ENCODE data around the gene PAGE5.

Gene PAGE5, protein sequence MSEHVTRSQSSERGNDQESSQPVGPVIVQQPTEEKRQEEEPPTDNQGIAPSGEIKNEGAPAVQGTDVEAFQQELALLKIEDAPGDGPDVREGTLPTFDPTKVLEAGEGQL

DNA sequence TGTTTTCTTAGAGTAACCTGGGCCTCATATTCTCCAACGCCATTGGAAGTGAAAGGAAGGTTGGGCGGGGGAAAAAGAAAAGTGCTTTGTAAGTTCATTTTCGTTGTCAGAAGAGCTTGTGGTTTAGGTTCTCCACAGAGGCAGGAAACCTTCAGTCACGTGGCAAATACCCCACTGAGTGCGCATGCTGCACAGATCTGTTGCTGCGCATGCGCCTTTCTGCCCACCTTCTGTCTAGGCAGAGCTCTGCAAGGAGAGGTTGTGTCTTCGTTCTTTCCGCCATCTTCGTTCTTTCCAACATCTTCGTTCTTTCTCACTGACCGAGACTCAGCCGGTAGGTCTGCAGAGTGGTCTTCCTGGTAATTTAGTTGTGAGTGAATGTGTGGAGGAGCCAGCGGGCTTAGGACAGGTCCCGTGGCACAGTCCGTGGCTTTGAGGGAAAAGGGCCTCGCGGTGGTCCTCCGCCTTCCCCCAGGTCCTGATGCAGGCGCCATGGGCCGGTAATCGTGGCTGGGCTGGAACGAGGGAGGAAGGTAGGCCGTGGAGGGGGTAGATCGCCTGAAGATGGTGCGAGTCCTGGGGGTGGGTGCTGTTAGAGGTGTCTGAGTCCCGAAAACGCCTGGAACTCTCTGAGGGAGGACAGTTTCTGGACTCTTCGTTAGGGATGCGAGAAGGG is at the start of gene PAGE5:
PAGE5 (plus strand) TSS at position 228 of the 676 bp plus-strand sequence. CDS start 1,037 bp downstream, outside the sequence.
- DNase-seq: no peak

DNA sequence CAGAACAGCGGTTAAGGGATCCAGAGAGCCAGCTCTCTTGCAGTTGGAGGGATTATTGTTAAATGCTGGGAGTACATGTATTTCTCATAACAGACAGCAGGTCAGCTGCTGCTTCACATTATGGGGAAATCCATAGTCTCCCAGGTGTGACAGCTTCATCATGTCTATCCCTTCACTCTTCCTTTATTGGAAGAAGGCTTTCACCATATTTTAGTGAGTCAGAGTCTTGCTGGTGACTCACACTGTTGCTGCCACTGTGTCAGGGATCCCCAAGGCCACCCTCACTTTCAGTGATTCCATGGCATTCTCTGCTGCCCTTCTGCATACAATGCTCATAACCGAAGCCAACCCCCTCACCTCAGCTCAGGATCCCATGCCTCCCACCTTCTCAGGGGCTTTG is 32.9 kb upstream of the PAGE5 start:
- no peak for DNase-seq

DNA sequence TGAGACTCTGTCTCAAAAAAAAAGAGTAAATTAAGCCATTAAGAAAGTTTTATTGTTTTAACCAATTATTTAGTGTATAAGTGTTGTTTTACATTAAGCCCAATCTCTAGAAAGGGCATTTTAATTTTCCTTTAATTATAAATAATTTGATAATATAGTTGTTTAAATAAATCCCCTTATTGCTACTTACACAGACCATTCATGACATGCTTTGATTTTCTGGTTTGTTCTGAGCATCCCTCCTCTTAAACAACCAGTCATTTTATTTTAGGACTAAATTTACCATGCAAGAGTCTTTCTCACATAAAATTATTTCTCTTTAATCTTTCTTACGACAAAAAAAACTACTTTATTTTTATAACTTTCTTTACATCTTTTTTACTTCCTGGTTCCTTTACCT is 23.5 kb upstream of the PAGE5 start:
- DNase-seq: no peak

DNA sequence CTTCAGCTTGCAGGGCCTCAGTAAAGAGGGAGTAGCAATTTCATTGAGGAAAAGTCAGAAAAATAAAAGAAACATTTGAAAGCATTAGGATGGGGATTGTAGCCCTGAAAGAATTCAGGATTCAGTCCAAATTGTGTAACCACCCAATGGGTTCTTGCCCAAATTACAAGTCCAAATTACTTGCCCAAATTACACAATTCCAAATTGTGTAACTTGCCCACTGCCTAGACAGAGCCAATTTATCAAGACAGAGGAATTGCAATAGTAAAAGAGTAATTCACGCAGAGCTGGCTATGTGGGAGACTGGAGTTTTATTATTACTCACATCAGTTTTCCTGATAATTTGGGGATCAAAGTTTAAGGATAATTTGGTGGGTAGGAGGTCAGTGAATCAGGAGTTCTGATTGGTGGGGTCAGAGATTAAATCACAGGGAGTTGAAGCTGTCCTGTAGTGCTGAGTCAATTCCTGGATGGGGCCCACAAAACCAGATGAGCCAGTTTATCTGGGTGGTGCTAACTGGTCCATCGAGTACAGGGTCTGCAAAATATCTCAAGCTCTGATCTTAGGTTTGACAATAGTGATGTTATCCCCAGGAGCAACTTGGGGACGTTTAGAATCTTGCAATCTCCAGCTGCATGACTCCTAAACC is 18.1 kb upstream of the PAGE5 start:
- no peak for DNase-seq

DNA sequence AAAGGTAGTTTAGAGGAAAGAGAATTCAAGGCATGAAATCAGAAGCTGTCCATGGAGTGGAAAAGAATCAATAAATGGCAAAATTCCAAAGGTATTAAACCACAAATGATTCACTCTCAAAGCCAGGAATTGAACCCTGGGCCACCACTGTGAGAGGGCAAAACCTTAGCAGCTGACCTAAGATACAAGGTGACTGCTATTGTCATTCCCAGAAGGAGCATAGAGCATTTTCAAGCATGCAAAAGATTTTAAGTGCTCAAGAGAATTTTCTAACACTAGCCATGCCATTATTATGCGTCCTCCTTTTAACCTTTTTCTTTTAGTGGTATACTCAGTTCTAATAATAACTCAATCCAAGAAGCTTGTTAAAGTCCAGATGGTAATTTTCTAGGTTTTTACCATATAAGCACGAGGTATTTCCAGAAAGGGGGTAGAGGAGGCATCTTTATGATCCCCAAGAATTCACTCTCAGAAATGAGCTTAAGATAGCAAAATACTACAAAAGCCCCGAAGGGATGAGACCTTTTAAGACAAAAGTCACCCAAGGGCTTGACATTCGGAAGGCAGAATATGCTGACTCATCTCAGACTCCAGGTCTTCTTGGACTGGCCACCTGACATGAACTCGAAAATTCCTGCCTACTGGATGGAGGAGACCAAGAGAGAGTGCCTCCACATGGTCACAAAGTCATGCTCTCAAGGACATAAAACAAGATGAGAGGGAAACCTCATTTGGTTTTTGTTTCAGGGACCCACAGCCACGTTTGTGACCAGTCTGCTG is 13.8 kb upstream of the PAGE5 start:
- DNase-seq: no peak

DNA sequence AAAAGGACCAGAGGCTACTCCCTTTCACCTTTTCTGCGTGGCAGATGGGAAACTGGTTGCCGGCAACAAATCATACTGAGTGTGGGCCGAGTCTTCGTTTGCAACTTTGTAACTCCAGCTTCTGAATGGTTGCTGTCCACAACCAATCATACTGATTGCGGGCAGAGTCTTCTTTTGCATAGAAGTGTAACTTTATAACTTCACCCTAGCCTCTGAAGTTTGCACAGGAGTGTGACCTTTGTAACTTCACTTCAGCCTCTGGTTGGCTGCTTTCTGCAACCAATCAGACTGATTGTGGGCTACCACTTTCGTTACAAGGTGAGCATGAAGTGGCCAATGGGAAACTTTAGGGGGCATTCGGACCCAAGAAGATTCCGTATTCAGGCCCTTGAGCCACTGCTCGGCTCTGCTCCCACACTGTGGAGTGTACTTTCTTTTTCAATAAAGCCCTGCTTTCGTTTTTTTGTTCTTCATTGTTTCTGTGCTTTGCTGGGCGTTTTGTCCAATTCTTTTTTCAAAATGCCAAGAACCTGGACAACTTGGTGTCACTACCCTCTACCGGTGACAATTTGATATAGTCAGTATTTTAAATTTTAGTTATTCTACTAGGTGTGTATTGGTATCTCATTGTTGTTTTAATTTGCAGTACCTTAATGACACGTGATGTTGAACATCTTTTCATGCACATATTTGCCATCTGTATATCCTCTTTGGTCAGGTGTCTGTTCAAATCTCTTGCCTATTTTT is 9.0 kb upstream of the PAGE5 start:
- DNase-seq: no peak

DNA sequence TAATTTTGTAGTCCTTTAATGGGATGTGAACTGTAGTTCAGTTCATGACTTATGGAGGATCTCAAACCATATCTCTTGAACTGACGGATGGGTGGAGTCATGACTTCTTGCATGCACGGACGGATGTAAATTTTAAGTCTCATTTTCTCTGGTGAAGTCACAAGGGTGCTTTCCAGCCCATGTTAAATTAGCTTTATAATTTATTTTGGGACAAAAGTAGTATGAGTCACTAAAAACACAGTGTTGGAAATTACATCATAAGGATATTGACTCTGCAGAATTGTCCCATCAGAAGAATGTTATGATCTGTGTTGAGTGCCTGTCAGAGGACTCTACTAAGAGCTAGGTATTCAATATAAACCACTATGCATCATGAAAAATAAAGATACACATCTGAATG is 6.8 kb upstream of the PAGE5 start:
- DNase-seq: no peak

DNA sequence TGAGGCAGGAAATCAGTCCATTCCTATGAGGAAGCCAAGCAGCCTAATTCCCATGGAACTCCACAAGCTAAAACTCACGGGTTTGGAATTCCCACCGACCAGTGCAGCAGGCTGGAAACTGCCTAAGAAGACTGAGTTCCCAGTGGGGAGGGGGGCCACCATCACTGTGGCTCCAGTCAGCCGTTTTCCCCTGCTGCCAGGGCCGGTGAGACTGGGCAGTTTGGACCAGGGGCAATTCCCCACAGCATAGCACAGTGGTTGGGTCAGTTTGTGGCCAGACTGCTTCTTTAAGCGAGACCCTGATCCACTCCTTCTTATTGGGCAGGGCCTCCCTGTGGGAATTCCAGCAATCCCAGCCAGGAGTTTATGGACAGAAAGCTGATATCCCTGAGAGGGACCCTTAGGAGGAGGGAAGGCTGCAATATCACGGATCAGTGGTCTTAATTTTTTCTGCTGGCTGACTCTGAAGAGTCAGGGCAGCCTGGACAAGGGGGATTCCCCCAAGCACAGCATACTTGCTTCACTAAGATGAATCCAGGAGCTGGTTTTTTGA is 20.7 kb downstream of the PAGE5 start:
- no peak for DNase-seq

DNA sequence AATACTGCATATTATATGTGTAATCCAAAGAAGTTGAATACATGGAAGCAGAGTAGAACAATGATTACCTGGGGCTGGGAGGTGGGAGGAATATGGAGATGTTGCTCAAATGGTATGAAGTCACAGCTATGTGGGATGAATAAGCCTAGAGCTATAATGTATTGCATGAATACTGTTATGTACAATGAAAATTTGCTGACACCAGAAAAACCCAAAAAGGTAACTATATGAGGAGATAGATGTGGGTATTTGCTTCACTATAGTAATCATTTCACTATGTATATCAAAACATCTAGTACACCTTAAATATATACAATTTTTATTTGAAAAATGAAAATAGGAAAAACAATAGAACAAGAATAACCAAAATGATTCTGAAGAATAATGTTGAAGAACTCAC is 33.4 kb downstream of the PAGE5 start:
- no peak for DNase-seq

DNA sequence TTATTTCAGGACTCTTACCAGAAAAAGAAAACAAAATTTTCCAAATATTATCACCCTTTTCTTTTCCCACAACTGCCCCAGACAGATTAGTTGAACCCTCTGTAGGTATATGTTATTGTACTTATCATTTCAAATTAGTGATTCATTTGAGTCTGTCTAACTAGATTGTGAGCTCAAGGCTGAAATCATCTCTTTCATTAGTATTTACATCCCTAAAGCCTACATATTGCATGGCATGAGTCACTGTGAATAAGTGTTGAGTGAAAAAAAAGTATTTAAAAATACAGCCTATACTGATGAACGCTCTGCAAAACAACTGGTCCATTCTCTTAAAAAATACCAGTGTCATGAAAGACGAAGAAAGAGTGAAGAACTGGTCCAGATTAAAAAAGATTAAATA is 40.7 kb downstream of the PAGE5 start:
- DNase-seq: no peak

DNA sequence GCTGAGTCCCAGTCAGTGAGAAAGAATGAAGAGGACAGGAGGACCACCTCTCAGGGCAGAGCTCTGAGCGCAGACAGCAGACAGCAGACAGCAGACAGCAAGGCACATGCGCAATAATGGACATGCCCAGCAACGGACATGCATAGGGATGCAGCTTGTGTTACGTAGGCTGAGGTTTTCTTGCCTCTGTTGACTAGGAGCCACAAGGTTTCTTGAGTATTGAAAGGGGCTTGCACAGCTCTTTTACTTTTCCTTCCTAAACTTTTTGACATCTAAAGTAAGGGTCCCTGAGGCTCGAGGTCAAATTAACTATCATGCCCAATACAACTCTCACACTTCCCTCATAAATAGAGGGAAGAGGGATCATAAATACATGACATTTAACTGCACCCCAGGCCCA is 44.7 kb downstream of the PAGE5 start, which contains the start of gene PAGE3:
PAGE3 (minus strand) TSS at position 101 of the 400 bp plus-strand sequence. CDS start 1,013 bp downstream, outside the sequence.
- no peak for DNase-seq
